ENCODE data around the gene NKX6-2. TPM values are rescaled to one million over a fixed set of nuclear protein-coding genes. Genes with fewer than 3 reads are reported as not detected.

Gene NKX6-2
- total and polyA plus RNA-seq, 2 experiments from 2014 or later = 2.6 TPM; not detected in 1

DNA sequence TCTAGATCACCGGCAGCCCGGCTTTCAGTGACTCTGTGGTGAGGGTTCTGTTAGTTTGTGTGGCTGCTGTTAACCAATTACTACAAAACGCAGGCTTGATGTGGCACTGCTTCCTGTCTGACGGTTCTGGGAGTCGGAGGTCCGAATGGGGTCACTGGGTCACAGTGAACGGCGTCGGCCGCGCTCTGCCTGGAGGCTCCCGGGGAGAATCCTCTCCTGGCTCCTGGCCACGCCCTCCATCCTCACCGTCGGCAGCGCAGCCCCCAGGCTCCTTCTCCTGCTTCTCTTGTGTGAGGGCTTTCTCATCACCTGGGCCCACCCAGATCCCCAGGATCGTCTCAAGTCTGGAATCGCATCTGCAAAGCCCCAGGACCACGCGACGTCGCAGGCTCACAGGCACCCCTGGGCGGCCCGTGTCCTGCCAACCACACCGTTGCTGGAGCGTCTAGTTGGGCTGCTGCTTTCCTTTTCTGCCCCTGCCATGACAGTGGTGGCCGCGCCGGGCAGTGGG lies 31.8 kb upstream of the NKX6-2 start:
- H2AFZ ChIP-seq = no peak overlapping the region
- no peaks in the 10 kb centered on the region for H3F3A ChIP-seq (ENCODE audit: insufficient read depth)
- no peak overlapping the region for H3K4me3 ChIP-seq
- peaks cover 14% of the 10 kb centered on the region for H3K27me3 ChIP-seq (replicated peaks; ENCODE audit: insufficient read depth)
- no peak for DNase-seq
- no peak overlapping the region for H3K9ac ChIP-seq
- H3K4me2 ChIP-seq (ENCODE audit: unreplicated experiment) = no peak overlapping the region
- no peaks in the 10 kb centered on the region for H4K20me1 ChIP-seq (ENCODE audit: insufficient read depth)
- WGBS, 2 experiments (ENCODE audit: low coverage in 1 of 2, low lambda C conversion rate in 2 of 2, missing lambda C conversion rate in 2 of 2) = 56 to 57% methylated on average over 28 to 29 of the region's 29 CpGs
- no peaks in the 10 kb centered on the region for H3K36me3 ChIP-seq (ENCODE audit: low read depth)
- TF ChIP-seq EZH2phosphoT487 (IDR thresholded peaks at IDR 0.05; ENCODE audit: insufficient read depth, low read depth) (no peak), EZH2 (IDR thresholded peaks at IDR 0.05; ENCODE audit: insufficient read depth, poor library complexity, severe bottlenecking) (no peak)
- H3K79me2 ChIP-seq (ENCODE audit: insufficient read depth) = no peaks in the 10 kb centered on the region
- no peaks in the 10 kb centered on the region for H3K9me3 ChIP-seq (ENCODE audit: low read depth)
- in situ Hi-C loops (cut with MboI) = no loop called here
- no peak overlapping the region for H3K27ac ChIP-seq
- no peaks in the 10 kb centered on the region for H3K4me1 ChIP-seq (ENCODE audit: insufficient read depth)
- no peaks in the 10 kb centered on the region for H3K9me2 ChIP-seq (ENCODE audit: insufficient read depth)

DNA sequence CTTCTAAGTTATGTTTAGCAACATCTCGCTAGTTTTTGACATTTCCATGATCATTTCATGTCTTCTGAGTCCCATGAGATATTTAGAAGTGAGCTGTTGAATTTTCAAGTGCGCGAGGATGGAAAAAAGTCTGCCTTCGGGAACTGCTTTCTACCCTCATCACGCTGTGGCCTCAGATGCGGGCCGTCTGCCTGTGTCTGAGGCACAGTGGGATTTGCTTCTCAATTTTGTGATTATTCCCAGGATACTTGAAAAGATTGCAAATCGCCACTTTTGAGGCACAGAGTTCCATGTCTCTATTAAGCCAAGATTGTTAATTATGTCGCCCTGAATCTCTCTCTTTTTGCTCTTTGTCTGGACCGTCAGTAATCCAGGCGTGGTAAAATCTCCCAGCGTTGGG lies 30.8 kb upstream of the NKX6-2 start:
- Histone ChIP-seq H3K36me3 (ENCODE audit: low read depth) (no peaks in the 10 kb centered on the region), H3K4me1 (ENCODE audit: insufficient read depth) (no peaks in the 10 kb centered on the region), H4K20me1 (ENCODE audit: insufficient read depth) (no peaks in the 10 kb centered on the region), H3K27ac (no peak overlapping the region), H2AFZ (no peak overlapping the region), H3K79me2 (ENCODE audit: insufficient read depth) (no peaks in the 10 kb centered on the region), H3K9me3 (ENCODE audit: low read depth) (no peaks in the 10 kb centered on the region), H3K4me3 (no peak overlapping the region), H3K27me3 (replicated peaks; ENCODE audit: insufficient read depth) (peaks cover 14% of the 10 kb centered on the region), H3K4me2 (ENCODE audit: unreplicated experiment) (no peak overlapping the region), H3K9me2 (ENCODE audit: insufficient read depth) (no peaks in the 10 kb centered on the region), H3F3A (ENCODE audit: insufficient read depth) (no peaks in the 10 kb centered on the region), H3K9ac (no peak overlapping the region)
- TF ChIP-seq EZH2 (IDR thresholded peaks at IDR 0.05; ENCODE audit: insufficient read depth, poor library complexity, severe bottlenecking) (no peak), EZH2phosphoT487 (IDR thresholded peaks at IDR 0.05; ENCODE audit: insufficient read depth, low read depth) (no peak)
- WGBS, 2 experiments (ENCODE audit: low coverage in 1 of 2, low lambda C conversion rate in 2 of 2, missing lambda C conversion rate in 2 of 2) = 42 to 43% methylated on average over 12 of the region's 12 CpGs
- in situ Hi-C loops (cut with MboI) = no loop called here
- DNase-seq = no peak

DNA sequence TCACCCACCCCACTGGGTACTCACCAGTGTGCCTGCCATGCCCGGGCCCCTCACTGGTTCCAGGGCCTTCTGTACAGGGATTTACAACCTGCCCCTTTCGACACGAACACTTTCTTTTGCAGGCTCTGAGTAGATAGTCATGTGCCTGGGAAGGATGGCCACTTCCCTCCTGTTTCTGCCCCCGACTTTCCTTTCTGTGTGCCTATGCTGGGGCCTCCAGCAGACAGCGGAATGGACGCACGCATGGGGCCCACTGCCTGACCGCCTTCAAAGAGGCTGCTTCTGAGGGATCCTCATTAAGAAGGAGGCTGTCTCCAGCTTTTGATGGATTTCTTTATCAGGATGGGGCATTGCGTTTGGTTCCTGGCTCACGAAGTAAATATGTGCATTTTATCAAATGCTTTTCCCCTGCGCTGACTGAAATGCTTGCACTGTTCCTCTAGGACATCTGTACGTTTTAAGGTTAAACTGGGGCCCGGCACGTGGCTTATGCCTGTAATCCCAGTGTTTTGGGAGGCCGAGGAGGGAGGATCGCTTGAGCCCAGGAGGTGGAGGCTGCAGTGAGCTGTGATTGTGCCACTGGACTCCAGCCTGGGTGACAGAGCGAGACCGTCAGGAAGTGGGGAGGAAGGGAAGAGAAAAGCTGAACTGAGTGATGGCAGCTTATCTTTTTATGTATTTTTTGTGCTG lies 29.4 kb upstream of the NKX6-2 start:
- no peak for DNase-seq
- H3K4me1 ChIP-seq (ENCODE audit: insufficient read depth) = no peaks in the 10 kb centered on the region

DNA sequence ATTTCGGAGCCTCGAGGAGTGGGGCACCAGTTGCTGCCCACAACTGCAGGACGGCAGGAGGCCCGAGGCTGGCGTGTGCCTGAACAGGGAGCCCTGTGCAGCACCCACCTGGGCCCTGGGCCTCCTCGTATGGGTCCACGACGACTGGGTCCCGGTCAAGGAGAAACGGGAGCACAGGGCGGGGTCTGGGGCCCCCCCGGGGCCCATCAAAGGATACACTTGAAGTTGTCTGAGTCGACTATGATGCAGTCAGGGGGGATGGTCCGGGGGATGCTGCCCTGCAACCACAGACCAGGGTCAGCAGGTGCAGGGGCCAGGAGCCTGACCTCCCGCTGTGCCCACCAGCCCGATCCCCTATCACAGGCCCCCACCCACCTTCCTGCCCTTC lies 28.5 kb upstream of the NKX6-2 start:
- TF ChIP-seq EZH2 (IDR thresholded peaks at IDR 0.05; ENCODE audit: insufficient read depth, poor library complexity, severe bottlenecking) (no peak), EZH2phosphoT487 (IDR thresholded peaks at IDR 0.05; ENCODE audit: insufficient read depth, low read depth) (no peak)
- H4K20me1 ChIP-seq (ENCODE audit: insufficient read depth) = no peaks in the 10 kb centered on the region
- no peak for DNase-seq
- 52 to 59% methylated on average over 11 to 16 of the region's 16 CpGs for WGBS, 2 experiments (ENCODE audit: low coverage in 1 of 2, low lambda C conversion rate in 2 of 2, missing lambda C conversion rate in 2 of 2)
- no peaks in the 10 kb centered on the region for H3F3A ChIP-seq (ENCODE audit: insufficient read depth)
- in situ Hi-C loops (cut with MboI) = no loop called here
- no peak overlapping the region for H2AFZ ChIP-seq
- H3K9me3 ChIP-seq (ENCODE audit: low read depth) = no peaks in the 10 kb centered on the region
- no peaks in the 10 kb centered on the region for H3K79me2 ChIP-seq (ENCODE audit: insufficient read depth)
- H3K36me3 ChIP-seq (ENCODE audit: low read depth) = no peaks in the 10 kb centered on the region
- no peak overlapping the region for H3K4me3 ChIP-seq
- no peaks in the 10 kb centered on the region for H3K4me1 ChIP-seq (ENCODE audit: insufficient read depth)
- H3K9me2 ChIP-seq (ENCODE audit: insufficient read depth) = no peaks in the 10 kb centered on the region
- H3K27me3 ChIP-seq (replicated peaks; ENCODE audit: insufficient read depth) = peaks cover 14% of the 10 kb centered on the region
- H3K9ac ChIP-seq = no peak overlapping the region
- no peak overlapping the region for H3K4me2 ChIP-seq (ENCODE audit: unreplicated experiment)
- H3K27ac ChIP-seq = no peak overlapping the region

More for the DNA sequence above, 29.4 kb upstream of the NKX6-2 start:
- no peaks in the 10 kb centered on the region for H3K9me3 ChIP-seq (ENCODE audit: low read depth)
- no peaks in the 10 kb centered on the region for H3F3A ChIP-seq (ENCODE audit: insufficient read depth)
- TF ChIP-seq EZH2phosphoT487 (IDR thresholded peaks at IDR 0.05; ENCODE audit: insufficient read depth, low read depth) = no peak
- no peak for TF ChIP-seq EZH2 (IDR thresholded peaks at IDR 0.05; ENCODE audit: insufficient read depth, poor library complexity, severe bottlenecking)
- H3K9ac ChIP-seq = no peak overlapping the region
- no peaks in the 10 kb centered on the region for H3K79me2 ChIP-seq (ENCODE audit: insufficient read depth)
- H4K20me1 ChIP-seq (ENCODE audit: insufficient read depth) = no peaks in the 10 kb centered on the region
- H3K27me3 ChIP-seq (replicated peaks; ENCODE audit: insufficient read depth) = peaks cover 14% of the 10 kb centered on the region
- 56 to 61% methylated on average over 18 of the region's 18 CpGs for WGBS, 2 experiments (ENCODE audit: low coverage in 1 of 2, low lambda C conversion rate in 2 of 2, missing lambda C conversion rate in 2 of 2)
- no peak overlapping the region for H3K4me3 ChIP-seq
- H3K36me3 ChIP-seq (ENCODE audit: low read depth) = no peaks in the 10 kb centered on the region
- no peaks in the 10 kb centered on the region for H3K9me2 ChIP-seq (ENCODE audit: insufficient read depth)
- no peak overlapping the region for H3K27ac ChIP-seq
- in situ Hi-C loops (cut with MboI) = no loop called here
- H3K4me2 ChIP-seq (ENCODE audit: unreplicated experiment) = no peak overlapping the region
- no peak overlapping the region for H2AFZ ChIP-seq

Measured in GM23248 (cell line).